Medulla oblongata (tissue), 1 donor: ENCODE results near the gene CACNG6.
A peak's percentile ranks its signal among the peaks of the same experiment; 100 is the strongest.

Experiments used
- DNase-seq: peaks from one replicate; pipeline ENCODE4 v3.0.0-alpha.2; 2015; ENCODE audit errors: extremely low spot score

CACNG6 gene

GRCh38 chr19:53966931-53967330, 24.5 kb upstream of the CACNG6 start:
- DNase-seq: no peak

DNA sequence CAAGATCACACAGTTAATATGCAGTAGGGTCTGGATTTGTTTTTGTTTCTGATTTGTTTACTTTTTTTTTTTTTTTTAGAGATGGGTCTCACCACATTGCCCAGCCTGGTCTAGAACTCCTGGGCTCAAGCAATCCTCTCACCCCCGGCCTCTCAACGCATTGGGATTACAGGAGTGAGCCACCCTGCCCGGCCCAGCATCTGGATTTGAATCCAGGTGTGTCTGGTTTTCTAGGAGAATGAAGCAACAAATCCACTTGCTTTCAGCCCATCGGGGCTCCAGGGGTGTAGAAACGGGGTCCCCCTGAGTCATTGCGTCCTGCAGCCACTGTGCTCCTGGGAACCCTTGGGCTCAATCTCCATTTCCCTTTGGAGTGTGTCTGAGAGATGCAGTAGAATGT, 22.1 kb upstream of the CACNG6 start:
- DNase-seq: no peak

GRCh38 chr19:53971673-53972072, 19.8 kb upstream of the CACNG6 start:
- peak; percentile 36 for DNase-seq

GRCh38 chr19:53977429-53977990, 13.9 kb upstream of the CACNG6 start:
- peak; percentile 96 for DNase-seq

DNA sequence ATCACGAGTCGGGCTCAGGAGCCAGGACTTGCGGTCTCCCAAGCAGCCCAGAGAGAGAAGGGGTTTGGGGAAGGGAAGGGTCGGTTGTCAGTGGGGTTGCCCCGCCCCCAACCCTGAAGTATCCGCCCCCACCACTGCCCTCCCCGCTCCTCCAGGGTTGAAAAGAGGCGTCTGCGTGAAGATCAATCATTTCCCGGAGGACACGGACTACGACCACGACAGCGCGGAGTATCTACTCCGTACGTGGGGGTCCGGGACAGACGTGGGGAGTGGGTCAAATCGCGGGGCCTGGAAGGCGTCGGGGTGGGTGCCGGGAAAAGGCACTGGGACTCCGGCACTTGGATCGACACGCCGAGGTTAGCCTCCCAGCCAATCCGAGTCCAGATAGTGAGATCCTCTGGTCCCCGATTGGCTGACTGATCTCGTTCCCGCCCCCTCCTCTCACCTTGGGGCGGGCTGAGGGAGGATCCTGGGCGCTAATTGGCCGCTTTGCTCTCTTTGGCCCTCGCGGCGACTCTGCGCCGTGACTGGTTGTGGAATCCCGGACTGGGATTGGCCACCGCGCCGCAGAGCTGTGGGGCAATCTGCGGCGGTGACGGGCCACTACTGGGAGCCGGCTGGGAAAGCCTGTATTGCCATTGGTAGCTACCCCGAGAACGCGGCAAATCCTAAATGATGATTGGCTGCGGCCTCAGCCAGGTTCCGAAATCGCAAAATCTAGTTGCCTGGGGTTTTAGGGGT, 13.3 kb upstream of the CACNG6 start:
- DNase-seq: peak; percentile 75

DNA sequence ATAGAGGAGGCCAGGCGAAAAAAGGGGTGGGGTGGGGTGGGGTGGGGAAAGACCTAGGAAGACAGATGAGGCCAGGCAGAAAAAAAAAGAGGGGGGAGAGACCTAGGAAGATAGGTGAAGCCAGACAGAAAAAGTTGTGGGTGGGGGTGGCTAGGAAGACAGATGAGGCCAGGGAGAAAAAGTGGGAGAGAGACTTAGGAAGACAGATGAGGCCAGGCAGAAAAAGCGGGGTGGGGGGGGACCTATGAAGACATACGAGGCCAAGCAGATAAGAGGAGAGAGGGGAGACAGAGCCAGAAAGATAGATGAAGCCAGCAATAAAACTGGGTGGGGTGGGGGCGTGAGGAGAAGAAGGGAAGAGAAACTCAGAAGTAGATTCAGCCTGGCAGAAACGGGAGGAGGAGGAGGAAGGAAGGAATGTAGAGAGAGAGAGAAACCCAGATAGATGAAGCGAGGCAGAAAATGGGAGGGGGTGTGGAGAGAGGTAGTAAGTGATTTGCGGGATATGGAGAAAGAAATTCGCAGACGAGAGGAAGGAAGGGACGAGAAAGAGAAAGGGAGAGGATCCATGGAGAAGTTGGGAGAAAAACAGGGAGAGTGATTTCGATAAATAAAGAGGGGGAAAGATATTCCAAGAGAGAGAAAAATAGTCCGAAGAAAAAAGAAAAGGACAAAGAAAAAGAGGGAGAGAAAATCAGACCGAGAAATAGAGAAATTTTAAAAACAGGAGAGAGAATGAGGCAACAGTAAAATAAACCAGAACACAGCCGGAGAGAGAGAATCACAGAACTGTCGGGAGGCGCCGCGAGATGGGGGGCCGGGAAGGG, 12.2 kb upstream of the CACNG6 start:
- DNase-seq: no peak

DNA sequence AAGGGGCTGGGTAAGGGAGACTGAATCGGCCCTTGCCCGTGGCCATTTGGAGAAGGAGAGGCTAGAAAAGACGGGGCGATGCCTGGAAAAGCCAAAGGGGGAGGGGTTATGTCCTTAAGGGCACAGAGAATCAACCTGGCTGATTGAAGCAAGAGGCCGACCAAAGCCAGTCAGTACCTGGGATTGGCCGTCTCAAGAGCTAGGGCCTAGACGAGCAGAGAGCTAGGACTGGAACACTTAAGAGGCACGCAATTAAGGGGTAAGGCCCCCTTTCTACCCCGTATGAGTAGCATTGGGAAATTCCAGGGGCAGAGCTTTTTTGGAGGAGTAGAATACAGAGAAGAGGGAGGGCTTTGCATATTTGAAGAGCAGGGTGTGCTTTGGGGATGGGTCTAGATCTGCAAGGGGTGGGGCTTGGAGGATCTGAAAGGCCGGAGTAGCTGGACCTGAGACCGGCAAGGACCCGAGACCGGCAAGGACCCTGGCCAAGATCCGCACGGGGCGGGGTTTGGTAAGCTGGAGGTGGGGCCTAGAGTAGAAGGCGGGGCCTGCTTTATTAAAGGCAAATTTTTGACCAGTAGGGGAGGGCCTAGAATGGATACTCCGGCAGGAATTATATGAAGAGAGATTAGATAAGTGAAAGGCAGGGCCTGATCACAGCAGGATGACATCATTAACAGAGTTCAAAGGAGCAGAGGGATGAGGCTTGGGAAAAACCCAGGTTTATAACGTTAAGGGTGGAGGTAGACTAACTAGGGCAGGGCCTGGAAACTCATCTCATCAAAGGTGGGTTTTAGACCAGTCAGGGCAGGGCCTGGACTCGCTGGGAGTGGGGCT, 10.7 kb upstream of the CACNG6 start:
- DNase-seq: no peak

- no peak for DNase-seq
Observed at GRCh38 chr19:53981376-53981951, 10.0 kb upstream of the CACNG6 start.

GRCh38 chr19:53982001-53982451, 9.4 kb upstream of the CACNG6 start:
- DNase-seq: no peak

GRCh38 chr19:53982611-53983010, 8.8 kb upstream of the CACNG6 start:
- no peak for DNase-seq

GRCh38 chr19:53983457-53984289, 7.8 kb upstream of the CACNG6 start:
- DNase-seq: no peak

DNA sequence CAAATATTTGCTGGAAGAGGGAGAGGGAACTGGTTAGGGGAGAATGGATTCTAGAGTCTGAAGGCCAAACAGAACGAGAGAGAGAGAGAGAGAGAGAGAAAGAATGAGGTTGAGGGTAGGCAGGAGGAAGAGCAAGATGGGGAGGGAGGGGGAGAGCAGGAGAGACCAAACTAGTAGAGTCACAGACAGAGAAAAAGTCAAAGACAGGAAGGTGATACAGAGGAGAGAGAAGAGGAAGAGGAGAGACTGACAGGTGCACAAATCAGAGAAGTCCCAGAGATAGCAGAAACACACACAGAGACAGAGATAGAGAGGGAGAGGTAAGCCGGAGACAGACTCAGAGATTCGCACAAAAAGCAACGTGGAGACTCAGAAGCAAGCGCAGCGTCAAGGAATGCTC, 5.6 kb upstream of the CACNG6 start:
- no peak for DNase-seq

GRCh38 chr19:53988981-53989380, 2.5 kb upstream of the CACNG6 start:
- DNase-seq: no peak

DNA sequence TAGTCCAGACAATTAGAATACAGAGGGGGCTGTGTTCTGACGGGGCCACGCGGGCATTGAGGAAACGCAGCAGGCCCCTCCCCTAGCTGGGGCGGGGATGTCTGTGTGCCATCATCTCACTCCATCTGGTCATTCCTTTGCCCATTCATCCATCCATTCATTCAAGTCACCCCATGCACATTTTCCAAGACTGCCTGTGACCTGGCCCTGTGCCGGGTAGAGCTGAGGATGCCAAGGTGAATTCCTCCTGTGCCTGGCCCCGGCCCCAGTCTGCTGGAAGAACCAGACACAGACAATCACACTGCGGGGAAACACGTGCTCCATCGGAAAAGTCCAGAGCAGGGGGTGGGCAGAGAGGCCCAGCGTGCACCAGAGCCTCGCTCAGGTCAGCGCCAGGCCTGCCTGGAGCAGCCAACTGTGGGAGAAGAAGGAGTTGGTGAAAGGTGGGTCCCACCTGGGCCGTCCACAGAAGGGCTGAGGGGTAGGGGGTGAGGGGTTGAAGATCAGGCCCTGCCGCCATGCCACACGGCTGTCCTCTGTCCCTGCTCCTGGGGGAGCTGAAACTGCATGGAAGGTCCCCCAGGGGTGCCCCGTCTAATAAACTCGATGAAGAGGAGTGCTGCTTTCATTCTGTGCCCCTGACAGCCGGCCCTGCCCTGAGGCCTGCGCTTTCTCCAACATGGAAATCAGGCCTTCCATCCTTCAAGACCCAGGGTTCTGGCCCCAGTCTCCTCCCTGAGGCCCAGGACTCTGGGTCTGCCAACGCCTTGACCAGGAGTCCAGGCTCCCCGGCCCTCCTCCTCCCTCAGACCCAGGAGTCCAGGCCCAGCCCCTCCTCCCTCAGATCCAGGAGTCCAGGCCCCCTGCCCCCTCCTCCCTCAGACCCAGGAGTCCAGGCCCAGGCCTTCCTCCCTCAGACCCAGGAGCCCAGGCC, 1.6 kb upstream of the CACNG6 start:
- DNase-seq: no peak

DNA sequence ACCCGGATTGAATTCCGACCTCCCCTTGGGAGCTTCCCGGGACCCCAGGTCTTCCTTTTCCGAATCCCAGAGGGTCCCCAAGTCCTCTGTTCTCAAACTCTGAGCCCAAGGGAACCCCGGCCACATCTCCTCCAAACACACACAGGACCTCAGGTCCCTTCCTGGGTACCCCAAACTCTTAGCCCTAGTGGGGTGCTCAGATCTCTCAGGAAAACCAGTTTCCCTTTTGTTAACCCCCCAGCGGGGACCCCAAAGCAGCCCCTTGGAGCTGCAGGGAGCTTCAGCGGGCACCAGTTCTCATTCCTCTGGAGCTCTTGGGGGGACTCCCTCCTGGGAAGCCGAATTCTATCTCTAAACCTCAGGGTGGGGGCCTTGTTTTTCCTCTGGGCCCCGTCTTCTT, 774 bp downstream of the CACNG6 start:
- DNase-seq: no peak

DNA sequence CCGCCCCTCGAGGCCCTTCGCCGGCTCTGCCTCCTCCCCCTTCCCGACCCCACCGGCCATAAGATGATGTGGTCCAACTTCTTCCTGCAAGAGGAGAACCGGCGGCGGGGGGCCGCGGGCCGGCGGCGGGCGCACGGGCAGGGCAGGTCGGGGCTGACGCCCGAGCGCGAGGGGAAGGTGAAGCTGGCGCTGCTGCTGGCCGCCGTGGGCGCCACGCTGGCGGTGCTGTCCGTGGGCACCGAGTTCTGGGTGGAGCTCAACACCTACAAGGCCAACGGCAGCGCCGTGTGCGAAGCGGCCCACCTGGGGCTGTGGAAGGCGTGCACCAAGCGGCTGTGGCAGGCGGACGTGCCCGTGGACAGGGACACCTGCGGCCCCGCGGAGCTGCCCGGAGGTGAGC, 1.4 kb downstream of the CACNG6 start:
- no peak for DNase-seq

GRCh38 chr19:53993448-53993847, 2.0 kb downstream of the CACNG6 start:
- DNase-seq: no peak

GRCh38 chr19:53994811-53995210, 3.4 kb downstream of the CACNG6 start:
- no peak for DNase-seq

DNA sequence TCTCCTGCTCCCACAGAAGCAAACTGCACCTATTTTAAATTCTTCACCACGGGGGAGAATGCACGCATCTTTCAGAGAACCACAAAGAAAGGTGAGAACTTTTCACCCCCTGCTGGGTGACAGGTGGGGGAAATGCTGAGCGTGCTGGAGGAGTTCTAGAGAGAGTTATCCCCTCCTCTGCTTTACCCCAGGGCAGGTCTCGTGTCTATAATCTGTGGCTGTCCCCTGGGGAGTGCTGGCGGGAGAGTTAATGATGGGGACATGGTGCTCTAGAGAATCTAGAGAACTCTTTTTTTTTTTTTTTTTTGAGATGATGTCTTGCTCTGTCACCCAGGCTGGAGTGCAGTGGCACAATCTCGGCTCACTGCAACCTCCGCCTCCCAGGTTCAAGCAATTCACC, 6.8 kb downstream of the CACNG6 start:
- DNase-seq: no peak

DNA sequence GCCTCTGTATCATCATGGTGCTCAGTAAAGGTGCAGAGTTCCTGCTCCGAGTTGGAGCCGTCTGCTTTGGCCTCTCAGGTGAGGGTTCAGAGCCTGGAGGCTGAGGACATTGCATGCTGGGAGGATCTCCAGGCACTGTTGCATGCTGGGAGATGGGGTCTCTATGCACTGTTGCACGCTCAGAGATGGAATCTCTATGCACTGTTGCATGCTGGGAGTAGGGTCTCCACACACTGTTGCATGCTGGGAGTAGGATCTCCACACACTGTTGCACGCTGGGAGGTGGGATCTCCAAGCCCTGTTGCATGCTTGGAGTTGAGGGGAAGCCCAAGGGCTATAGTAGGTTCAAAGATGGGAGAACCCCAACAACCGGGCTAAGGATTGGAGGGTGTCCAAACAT, 8.3 kb downstream of the CACNG6 start:
- no peak for DNase-seq
